Measurements from ENCODE around the gene USH2A.

Gene USH2A

DNA sequence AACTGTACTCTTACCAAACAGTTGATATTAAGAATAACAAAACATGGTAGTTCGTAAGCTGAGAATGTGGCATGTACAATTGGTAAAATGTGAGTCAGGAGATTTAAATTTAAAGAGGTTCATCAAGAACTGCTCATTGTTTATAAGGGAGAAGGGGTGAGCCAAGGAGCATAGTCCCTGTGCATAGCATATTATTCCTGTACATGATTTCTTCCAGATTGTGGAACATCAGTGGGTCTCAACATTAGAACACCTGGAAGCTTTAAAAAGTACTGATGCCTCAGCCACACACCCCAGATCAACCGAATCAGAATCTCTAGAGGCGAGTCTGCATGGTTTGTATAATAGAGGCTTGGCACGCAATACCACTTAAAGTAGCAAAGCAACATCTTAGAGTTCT lies 800.1 kb downstream of the USH2A start:
- DNase-seq: no peak

DNA sequence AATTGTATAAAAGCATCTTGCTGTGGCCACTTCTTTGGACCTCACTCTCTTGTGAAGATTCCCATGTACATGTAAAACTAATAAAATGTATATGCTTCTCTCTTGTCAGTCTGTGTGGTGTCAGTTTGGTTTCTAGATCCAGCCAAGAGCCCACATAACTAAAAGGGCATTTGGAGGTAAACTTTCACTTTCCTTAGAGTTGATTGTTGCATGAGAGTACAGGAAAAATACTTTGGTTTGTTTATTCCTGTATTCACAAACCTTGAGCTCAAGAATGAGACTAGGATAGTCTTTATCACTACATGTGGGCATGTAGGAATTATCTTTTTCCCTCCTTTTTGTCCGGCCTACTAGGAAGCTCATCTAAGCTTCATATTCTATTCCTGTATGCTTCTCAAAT lies 805.3 kb downstream of the USH2A start:
- DNase-seq: no peak

DNA sequence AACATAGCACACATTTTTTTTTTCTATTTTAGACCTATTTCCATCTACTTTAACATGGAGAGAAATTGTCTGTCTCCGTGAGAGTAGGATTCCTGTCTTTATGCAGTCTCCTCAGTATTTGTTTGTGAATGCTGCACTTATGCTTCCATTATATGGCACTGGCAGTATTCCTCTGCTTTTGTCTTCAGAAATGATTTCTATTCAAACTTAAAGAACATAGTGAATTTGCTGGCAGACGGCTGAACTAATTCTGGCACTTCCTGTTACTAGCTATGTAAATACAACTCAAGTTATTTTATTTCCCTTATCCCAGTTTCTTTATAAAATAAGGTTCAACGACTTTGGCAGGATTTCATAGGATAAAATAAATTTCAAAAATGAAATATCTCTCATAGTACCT lies 810.9 kb downstream of the USH2A start:
- DNase-seq: no peak

DNA sequence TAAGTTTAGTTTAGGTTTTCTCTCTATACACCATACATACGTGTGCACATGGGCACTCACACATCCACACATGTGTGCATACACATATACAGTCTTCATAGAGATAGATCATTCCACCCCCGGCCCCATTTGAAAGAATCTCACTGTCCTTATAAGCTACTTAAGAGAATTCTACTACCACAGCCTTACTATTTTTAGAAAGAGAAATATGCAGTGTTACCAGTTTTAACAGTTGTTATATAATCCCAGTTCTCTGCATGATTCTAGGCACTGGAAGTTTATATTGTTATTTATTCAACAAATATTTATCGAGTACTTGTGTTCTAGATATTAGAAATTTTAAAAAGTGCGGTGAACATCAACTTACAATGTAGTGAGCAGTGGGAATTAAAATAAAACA lies 814.6 kb downstream of the USH2A start:
- DNase-seq: no peak

DNA sequence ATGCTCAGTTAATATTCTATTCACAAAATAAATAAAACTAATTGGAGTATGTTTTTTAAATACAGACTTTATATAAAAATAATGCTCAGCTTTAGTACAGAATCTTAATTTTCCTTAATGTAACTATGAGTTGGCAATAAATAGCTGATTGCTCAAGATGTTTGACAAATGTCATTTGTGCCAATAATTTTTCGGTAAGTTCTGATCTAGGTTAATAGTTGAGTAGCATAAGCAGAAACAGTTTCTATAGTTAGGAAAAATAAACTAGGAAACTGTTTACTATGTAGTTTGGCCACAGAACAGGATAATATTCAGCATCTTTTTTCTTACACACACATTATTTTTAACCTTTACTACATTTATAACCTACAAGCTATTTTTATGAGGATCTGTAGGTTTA lies 815.8 kb downstream of the USH2A start:
- no peak for DNase-seq

DNA sequence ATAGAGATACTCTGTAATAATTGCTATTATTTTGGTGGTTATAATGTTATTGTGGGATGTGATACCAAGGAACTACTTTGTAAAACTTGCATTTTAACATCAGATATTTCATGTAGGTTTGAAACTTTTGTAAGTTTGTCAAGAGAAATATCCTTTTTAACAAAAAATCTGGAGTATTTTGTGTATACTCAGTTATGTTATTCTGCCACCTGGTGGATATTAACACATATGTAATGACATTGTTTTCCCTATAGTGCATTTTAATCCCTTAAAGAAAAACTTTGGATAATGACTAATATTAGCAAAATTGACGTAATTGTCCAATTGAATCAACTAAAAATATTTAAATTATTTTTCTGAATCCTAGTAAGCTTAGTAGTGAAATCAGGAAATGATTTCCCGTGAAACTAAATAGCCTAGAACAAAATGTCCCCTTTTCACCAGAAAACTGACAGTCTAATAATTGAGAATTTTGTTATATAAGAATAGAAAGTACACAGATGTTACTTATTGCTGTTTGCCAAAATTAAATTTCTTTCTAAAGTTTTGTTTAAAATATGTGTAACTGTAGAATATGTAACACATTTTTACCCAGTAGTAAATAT lies 816.6 kb downstream of the USH2A start:
- no peak for DNase-seq

DNA sequence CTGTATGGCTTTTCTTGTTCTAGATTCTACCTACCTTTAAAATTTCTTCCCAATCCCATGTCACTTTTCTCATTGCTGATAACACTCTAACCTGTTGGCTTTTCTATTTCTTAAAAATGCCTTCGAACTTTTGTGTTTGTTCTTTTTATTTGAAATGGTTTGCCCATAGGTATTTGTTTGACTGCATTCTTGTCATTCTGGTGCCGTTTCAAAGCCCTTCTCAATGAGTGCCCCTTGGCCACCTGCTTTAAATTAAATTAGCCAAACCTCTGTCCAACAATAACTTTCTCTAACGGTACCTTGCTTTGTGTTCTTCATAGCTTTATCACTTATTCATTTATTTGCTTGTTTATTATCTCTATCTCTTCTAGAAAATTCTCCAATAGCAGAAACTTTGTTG lies 817.2 kb downstream of the USH2A start:
- DNase-seq: no peak

DNA sequence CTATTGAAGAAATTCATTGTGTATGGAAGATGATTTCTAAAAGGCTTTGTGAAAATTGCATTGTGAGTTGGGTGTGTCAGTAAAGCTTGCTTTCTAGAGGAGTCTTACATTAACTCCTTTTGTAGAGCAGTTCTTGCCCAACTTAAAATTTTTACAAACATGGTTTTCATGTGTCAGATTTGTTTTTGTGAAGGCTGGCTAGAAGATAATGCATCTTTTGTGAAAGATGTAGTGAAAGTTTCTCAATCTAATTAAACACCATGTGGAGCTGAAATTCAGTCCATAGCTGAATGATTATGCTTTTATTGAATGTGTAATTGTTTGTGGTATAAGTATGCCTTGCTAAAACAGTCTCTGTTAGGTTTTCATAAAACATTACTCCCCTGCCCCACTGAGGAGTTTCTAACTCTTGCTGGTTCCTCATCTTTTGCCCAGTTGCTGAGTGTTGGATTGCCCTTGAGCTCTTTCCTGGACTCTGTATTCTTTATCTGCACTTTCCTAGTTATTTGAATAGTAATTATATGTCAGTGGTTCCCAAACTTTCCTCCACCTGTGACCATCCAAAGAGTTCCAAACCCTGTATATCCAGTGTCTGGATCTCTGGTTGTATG lies 818.1 kb downstream of the USH2A start:
- DNase-seq: no peak

DNA sequence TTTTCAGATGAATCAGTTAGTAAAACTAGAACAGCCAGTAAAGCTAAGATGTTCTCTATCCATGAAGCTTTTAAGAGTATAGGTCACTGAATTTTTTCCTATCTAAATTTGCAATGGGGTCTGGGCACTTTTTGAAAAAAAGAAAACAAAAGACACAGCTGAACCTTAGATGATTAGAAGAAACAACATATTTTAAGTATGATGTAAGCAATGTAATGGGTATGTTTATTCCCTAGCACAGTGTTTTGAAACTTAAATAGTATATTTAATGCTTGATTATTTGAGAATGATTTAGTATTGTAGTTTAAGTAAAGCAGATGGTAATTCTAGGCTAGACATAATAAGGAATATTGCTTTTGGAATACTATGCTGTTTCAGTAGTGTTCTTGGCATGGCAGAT lies 819.9 kb downstream of the USH2A start:
- DNase-seq: no peak

DNA sequence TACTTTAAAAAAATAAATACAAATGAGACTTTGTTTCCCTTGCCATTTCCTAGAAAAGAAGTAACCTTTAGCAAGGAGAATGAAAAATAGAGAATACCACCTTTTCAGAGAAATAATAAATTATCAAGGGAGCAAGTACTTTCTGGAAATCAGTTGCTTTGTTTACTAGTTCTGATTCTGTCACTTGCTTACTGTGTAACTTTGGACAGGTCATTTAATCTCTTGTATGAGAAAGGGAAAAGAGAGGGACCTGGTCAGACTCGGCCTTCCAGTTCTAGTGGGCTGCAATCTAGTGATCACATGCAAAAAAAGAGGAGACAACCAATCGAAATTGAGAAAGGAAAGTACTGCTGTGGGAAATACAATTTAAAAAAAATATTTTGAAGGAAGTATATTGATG lies 822.0 kb downstream of the USH2A start:
- no peak for DNase-seq

DNA sequence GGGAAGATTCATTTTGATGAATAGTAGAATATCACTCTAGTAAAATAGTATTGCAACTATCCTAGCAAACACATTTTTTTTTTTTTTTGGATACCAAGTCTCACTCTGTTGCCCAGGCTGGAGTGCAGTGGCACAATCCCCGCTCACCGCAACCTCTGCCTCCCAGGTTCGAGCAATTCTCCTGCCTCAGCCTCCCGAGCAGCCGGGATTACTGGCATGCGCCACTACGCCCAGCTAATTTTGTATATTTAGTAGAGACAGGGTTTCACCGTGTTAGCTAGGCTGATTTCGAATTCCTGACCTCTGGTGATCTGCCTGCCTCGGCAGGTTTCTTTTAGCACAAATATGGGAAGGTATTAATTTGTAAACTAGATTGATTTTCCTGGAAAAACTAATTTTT lies 822.4 kb downstream of the USH2A start:
- DNase-seq: no peak

DNA sequence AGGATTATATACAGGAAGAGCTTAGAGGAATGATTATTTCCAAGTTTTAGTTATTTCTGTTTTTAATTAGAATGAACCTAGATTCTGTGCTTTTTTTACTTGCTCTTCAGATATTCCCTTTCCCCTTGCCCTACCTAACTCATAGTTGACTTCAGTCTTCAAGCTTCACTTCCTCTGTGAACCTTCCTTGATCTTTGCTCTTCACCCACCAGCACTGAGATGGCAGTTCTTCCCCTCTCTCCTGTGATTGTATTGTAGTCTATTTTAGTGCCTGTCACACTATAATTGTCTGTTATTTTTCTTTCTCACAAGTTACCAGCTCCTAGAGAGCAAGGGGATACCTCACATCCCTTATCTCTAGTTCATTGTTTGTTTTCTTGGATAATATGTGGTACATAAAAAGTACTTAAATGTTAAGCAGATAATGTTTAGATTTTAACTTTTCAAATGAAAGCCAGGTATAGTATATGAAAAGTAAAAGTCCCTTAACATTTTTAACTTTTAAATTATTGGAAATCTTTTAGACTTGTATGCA lies 822.9 kb downstream of the USH2A start:
- no peak for DNase-seq

DNA sequence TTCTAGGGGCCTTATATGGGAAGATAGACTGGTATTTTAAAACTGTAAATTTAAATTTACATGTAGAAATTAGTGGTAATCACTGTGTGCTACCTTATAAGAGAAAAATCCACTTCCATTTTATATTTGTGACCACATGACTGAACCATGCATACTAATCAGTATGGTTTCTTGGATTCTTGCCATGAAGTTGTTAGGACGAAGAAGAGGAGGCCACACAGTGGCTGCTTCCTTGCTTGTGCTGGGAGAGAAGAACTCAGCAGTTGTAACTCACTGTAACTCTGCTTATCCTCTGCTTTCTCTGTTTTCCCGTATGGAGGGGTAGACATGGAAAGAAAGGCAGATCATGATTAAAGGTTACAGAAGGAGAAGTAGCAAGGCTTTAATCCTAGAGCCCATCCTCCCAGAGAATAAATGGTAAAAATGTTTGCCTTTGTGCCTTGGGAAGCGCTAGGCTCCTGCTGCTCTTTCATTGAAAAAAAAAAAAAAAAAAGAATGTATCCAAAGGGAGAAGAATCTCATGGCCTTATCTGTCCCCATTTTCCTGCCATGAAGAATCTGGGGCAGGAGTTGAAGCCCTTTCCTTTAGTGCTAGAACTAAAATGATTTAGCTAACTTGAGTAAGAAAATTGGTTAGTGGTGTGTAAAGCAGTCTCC lies 823.7 kb downstream of the USH2A start:
- no peak for DNase-seq

DNA sequence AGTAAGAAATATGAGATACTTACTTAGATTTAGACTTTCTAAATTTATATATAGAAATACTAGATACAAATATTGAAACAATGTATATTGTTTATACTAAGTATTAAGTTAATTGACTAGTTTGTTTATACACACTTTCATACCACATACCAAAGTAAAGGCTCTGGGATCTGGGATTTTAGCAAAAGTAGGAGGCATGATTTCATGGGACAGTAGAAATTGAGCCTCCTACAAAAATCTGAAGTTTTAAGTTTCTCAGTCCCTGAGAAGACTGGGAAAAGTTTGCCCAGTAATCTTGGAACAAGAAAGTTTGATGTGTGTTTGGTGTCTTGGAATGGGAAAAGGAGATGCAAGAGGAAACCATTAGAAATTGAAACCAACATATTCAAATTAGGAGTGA lies 825.3 kb downstream of the USH2A start:
- DNase-seq: no peak

DNA sequence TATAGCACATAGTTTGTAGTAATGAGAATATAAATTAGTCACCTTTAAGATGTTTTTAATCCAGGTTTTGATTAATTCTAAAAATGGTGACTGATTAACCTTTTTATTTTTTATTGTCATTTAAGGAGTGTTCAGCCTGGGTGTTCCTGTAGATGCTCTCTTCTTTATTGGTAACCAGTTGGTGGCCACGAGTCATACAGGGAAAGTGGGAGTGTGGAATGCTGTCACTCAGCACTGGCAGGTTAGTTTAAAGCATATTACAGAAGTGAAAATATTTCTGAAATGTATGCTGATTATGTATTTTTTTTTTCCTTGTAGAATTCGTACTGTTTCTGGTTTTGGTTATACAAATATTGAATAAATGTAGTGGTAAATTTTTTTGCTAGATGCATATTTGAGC lies 828.0 kb downstream of the USH2A start:
- DNase-seq: no peak

DNA sequence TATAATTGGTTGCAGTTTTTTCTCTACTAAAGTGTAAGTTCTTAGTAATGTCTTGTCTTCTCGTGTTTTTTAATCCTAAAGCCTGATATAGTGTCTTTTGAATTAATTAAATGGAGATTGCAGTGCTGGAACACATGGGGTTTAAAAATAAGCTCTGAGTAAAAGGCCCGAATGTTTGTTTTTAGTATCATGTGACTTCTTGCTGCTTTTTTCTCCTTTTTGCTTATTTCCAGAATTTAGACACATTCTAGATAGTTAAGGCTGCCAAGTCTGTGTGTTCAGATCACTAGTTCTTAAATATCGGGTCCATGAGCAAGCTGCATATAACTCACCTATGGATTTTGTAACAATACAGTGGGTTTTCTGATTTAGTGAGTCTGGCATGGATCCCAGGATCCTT lies 828.6 kb downstream of the USH2A start:
- no peak for DNase-seq

DNA sequence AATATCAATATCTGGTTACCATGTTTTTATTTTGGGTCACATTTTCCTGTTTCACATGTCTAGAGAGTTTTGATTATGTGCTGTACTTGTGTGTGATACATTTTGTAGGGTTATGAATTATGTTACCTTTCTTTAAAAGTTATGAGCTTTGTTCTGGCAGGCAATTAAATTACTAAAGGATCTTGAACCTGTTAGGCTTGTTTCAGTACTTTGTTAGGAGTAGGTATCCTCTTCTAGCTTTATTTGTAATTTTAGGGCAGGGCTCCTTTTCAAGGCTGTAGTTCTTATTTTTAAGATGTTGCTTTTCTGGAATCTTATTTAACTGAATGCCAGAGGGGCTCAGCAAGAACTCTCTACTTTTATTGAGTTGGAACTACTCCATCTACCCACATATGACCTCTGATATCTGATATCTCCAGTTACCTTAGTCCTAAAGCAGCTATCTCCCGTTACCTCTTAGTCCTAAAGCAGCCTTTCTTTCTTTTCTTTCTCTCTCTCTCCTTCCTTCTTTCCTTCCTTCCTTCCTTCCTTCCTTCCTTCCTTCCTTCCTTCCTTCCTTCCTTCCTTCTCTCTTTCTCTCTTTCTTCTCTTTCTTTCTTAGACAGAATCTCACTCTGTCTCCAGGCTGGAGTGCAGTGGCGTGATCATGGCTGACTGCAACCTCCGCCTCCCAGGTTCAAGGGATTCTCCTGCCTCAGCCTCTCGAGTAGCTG lies 832.3 kb downstream of the USH2A start:
- no peak for DNase-seq

DNA sequence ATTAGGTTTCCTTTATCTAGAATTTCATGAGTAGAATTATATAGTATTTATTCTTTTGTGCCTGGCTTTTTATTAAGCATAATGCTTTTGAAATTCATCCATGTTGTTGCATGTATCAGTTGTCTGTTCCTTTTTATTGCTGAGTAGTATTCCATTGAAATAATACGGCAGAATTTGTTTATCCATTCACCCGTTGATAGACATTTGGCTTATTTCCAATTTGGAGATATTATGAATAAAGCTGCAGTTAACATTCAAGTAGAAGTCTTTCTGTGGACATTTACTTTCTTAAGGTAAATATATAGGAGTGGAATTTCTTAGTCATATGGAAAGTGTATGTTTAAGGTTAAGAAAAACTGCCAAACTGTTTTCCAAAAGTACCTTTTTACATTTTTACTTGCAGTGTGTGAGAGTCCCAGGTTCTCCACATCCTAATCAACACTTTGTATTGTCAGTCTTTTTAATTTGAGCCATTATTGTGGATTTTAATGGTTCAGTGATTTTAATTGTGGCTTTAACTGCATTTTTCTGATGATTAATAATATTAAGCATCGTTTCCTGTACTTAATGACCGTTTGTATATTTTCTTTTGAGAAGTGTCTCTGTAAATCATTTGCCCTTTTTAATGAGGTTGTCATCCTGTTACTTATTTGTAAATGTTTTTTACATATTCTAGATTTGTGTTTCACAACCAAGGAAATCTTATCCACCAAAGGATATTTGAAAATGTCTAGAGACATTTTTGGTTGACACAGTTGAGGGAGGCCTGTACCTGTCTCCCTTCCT lies 833.4 kb downstream of the USH2A start:
- no peak for DNase-seq

DNA sequence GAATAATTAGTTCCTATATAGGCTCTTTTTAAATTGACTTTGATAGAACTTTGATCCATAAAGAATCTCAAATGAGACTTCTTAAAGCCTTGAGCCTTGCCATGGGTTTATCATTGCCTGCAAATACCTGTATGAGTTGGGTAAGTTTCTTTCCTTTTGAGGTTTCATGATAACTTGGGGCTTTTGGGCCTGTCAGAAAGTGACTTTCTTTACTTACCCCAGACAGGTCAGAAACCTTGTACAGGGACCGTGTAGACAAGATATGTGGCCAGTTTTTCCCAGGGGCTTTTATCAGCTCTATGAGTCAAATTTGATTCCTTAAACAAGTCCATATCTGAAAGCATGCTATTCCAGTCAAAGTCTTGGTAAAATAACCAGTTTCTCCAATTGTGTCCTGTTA lies 838.9 kb downstream of the USH2A start:
- DNase-seq: no peak

DNA sequence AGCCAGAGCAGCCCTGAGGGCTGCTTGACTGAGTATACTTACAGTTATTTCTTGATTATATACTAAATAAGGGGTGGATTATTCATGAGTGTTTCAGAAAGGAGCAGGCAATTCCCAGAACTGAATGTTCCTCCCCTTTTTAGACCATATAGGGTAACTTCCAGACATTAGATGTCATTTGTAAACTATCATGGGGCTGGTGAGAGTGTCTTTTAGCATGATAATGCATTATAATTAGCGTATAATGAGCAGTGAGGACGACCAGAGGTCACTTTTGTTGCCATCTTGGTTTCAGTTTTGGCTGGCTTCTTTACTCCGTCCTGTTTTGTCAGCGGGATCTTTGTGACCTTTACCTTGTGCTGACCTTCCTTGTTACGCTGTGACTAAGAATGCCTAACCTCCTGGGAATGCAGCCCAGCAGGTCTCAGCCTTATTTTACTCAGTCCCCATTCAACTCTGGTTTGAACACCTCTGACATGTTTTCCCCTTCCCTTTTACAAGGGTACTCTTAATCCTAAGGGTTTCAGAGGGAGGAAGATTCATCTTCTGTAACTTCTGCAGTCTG lies 840.0 kb downstream of the USH2A start:
- DNase-seq: no peak

DNA sequence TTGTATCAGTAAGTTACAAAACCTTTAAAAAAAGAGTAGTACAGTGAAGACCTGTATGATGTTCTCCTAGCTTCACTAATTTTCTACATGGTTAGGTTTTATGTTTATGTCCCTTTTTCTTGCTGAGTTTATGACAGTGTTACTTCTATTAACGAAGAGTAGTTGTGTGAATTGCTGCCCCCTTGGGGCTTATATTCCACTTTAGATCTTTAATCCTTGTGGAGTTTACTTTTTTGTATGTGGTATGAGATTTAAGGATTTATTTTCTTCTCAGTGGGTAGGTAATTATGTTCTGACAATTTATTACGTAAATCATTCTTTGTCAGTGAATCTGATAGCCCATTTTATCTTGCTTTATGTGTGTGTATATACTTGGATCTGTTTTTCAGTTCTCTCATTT lies 841.4 kb downstream of the USH2A start:
- no peak for DNase-seq
